Brain pericyte (primary cell): ENCODE results near the gene EDDM13.
"Not testable (repeated sequence)": the region's sequence is repeated elsewhere in the genome, so short reads cannot be mapped to it uniquely, and the experiment has no call there.

Source experiments
- DNase-seq: peaks from one replicate; pipeline ENCODE4 v3.0.0-alpha.2; 2012; ENCODE audit warnings: low read depth, low spot score

Gene EDDM13

GRCh38 chr19:56321254-56321988, 48.9 kb downstream of the EDDM13 start:
- DNase-seq: no peak

- no peak for DNase-seq
Measured at GRCh38 chr19:56321989-56322440, 49.5 kb downstream of the EDDM13 start.

- no peak for DNase-seq
Measured at GRCh38 chr19:56324436-56324835, 51.9 kb downstream of the EDDM13 start.

GRCh38 chr19:56332695-56333094, 60.1 kb downstream of the EDDM13 start:
- DNase-seq: no peak

- DNase-seq: no peak
Measured at GRCh38 chr19:56333506-56333905, 61.0 kb downstream of the EDDM13 start.

- not testable (repeated sequence) for DNase-seq
Measured at GRCh38 chr19:56335371-56335770, 62.8 kb downstream of the EDDM13 start.

- not testable (repeated sequence) for DNase-seq
Measured at GRCh38 chr19:56337077-56337476, 64.5 kb downstream of the EDDM13 start.

GRCh38 chr19:56339031-56339430, 66.5 kb downstream of the EDDM13 start:
- not testable (repeated sequence) for DNase-seq

GRCh38 chr19:56341948-56342347, 69.4 kb downstream of the EDDM13 start:
- no peak for DNase-seq

- DNase-seq: no peak
Measured at GRCh38 chr19:56347163-56347778, 74.7 kb downstream of the EDDM13 start.

GRCh38 chr19:56348289-56348877, 75.8 kb downstream of the EDDM13 start:
- no peak for DNase-seq

- no peak for DNase-seq
Measured at GRCh38 chr19:56350416-56351045, 78.0 kb downstream of the EDDM13 start.

- no peak for DNase-seq
Measured at GRCh38 chr19:56351208-56351607, 78.7 kb downstream of the EDDM13 start.

GRCh38 chr19:56355517-56355916, 83.0 kb downstream of the EDDM13 start:
- no peak for DNase-seq

GRCh38 chr19:56356944-56357343, 84.4 kb downstream of the EDDM13 start:
- no peak for DNase-seq
